Measurements from ENCODE around the gene RRN3. TPM values are rescaled to one million over a fixed set of nuclear protein-coding genes. Genes with fewer than 3 reads are reported as not detected.
"Not testable (repeated sequence)": the region's sequence is repeated elsewhere in the genome, so short reads cannot be mapped to it uniquely, and the experiment has no call there.

RRN3 gene
- total and polyA plus RNA-seq, 8 donors, result 21.7 to 54.9 (median 49.4) TPM

DNA sequence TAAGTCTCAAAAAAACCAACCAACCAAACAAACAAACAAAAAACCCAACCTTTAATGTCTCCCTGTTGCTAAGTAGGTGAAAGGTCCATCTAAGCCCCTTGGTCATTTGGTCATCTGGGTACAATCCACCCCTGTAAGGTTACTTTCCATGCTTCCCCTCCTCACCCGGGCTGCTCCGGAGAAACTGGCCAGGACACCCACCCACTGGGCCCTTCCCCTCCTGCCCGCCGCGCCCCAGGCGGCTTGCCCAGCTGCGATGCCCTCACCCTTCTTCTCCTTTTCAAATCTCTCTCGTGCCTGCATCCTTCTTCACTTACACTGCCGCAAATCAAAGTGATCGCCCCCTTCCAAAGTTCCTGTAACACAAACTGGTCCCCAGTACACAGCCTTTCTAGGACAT, 40.2 kb downstream of the RRN3 start:
- DNase-seq (no peak), ATAC-seq (no peak)
- H3K4me3 ChIP-seq, result no peak overlapping the region
- intact Hi-C loops (cut with DNase I), result no loop called here
- no peaks in the 10 kb centered on the region for H3K27me3 ChIP-seq
- H3K36me3 ChIP-seq, result peaks cover 0 to 5% of the 10 kb centered on the region in 2 donors
- no peak overlapping the region for H3K27ac ChIP-seq
- TF ChIP-seq, protein P1, sequence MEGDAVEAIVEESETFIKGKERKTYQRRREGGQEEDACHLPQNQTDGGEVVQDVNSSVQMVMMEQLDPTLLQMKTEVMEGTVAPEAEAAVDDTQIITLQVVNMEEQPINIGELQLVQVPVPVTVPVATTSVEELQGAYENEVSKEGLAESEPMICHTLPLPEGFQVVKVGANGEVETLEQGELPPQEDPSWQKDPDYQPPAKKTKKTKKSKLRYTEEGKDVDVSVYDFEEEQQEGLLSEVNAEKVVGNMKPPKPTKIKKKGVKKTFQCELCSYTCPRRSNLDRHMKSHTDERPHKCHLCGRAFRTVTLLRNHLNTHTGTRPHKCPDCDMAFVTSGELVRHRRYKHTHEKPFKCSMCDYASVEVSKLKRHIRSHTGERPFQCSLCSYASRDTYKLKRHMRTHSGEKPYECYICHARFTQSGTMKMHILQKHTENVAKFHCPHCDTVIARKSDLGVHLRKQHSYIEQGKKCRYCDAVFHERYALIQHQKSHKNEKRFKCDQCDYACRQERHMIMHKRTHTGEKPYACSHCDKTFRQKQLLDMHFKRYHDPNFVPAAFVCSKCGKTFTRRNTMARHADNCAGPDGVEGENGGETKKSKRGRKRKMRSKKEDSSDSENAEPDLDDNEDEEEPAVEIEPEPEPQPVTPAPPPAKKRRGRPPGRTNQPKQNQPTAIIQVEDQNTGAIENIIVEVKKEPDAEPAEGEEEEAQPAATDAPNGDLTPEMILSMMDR (IDR thresholded peaks at IDR 0.05), result no peak
- H3K4me1 ChIP-seq, result peaks cover 3 to 39% of the 10 kb centered on the region in 2 donors
- no peaks in the 10 kb centered on the region for H3K9me3 ChIP-seq

DNA sequence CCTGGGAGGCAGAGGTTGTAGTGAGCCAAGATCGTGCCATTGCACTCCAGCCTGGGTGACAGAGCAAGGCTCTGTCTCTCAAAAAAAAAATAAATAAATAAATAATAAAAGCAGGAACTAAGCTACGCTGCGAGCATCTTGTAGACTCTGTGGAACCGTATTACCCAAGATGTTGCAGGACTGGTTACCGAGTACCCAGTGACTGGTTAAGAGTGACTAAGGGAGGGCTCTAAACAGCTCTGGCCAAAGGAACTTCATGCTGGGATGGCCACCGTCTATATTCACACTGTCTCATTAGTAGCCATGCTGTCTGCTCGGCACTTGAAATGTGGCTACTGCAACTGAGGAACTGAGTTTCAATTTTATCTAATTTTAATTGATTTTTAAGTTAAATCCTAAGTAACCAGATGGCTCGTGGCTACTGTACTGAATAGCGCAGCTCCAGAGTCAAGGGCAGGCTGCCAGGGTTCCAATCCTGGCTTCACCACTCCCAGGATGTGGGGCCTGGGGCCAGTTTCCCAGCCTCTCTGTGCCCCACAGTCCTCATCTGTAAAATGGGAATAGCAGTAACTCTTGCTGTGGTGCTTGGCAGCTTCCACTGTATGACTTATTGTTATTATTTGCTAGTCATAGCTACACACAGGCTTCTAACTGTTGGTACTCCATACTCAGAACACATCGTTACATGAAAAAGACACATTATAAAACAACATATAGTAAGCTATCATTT, 41.2 kb downstream of the RRN3 start:
- H3K4me3 ChIP-seq, result no peak overlapping the region
- H3K36me3 ChIP-seq, result no peaks in the 10 kb centered on the region
- H3K9me3 ChIP-seq, result no peaks in the 10 kb centered on the region
- no peak overlapping the region for H3K27ac ChIP-seq
- peaks cover 3 to 39% of the 10 kb centered on the region in 2 donors for H3K4me1 ChIP-seq
- no peaks in the 10 kb centered on the region for H3K27me3 ChIP-seq
- ATAC-seq, result no peak
- intact Hi-C loops (cut with DNase I), result no loop called here
- no peak for DNase-seq
- TF ChIP-seq, protein P1 (IDR thresholded peaks at IDR 0.05), result no peak

DNA sequence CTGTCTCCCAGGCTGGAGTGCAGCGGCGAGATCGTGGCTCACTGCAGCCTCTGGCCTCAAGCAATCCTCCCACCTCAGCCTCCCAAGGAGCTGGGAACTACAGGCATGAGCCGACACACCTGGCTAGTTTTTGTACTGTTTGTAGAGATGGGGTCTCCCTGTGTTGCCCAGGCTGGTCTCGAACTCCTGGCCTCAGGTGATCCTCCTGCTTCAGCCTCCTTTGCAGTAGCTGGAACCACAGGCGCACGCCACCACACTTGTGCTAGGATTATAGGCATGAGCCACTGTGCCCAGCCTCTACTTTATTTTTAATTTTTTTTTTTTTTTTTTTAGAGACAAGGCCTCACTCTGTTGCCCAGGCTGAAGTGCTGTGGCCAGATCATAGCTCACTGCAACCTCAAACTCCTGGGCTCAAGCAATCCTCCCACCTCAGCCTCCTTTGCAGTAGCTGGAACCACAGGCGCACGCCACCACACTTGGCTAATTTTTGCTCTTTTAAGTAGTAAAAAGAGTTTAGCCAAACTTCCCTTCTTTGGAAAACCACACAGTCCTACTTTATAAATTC, 42.6 kb downstream of the RRN3 start:
- Histone ChIP-seq H3K36me3 (peaks cover 0 to 9% of the 10 kb centered on the region in 2 donors), H3K4me1 (peaks cover 3 to 36% of the 10 kb centered on the region in 2 donors), H3K27ac (no peak overlapping the region), H3K27me3 (no peaks in the 10 kb centered on the region), H3K4me3 (no peak overlapping the region), H3K9me3 (no peaks in the 10 kb centered on the region)
- TF ChIP-seq, protein P1 (IDR thresholded peaks at IDR 0.05), result no peak
- intact Hi-C loops (cut with DNase I), result no loop called here
- DNase-seq, result no peak
- ATAC-seq, result no peak

DNA sequence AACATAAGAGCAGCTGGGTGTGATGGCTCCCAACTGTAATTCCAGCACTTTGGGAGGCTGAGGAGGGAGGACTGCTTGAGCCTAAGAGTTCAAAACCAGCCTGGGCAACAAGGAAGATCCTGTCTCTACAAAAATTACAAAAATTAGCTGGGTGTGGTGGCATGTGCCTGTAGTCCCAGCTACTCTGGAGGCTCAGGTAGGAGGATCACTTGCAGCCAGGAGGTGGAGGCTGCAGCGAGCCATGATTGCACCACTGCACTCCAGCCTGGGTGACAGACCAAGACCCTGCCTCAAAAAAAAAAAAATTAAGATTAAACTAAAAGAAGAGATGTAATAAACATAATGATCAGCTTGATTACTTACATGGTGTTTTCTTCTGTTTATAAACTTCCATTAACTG, 43.6 kb downstream of the RRN3 start:
- ATAC-seq; DNase-seq; H3K27me3 ChIP-seq; H3K4me3 ChIP-seq; H3K9me3 ChIP-seq; H3K27ac ChIP-seq; intact Hi-C loops (cut with DNase I): not testable (repeated sequence)
- H3K36me3 ChIP-seq, result peaks cover 0 to 18% of the 10 kb centered on the region in 2 donors
- H3K4me1 ChIP-seq, result peaks cover 0 to 31% of the 10 kb centered on the region in 2 donors

DNA sequence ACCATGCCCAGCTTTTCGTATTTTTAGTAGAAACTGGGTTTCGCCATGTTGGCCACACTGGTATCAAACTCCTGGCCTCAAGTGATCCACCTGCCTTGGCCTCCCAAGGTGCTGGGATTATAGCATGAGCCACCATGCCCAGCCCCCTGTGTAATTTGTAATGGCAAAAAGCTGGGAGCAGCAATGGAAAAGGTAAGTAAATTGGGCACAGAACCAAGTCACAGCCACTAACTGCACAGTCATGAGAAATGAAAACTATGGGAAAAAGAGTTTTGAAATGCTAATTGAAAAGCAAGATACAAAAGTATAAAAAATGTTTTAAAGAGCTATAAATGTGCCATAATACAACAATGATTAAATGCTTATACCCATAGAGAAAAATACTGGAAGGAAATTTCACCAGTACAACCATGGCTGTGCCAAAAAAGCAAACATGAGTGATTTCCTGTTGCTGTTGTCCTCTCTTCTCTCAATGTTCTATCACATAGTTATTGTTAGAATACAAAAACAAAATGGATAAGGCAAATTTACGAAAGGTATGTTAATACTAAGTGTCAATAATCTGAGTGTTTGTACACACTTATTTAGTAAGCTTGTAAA, 44.4 kb downstream of the RRN3 start:
- no peaks in the 10 kb centered on the region for H3K27me3 ChIP-seq
- TF ChIP-seq, protein P1 (IDR thresholded peaks at IDR 0.05), result no peak
- no peak for DNase-seq
- peaks cover 0 to 19% of the 10 kb centered on the region in 2 donors for H3K36me3 ChIP-seq
- H3K27ac ChIP-seq, result no peak overlapping the region
- intact Hi-C loops (cut with DNase I), result no loop called here
- no peaks in the 10 kb centered on the region for H3K9me3 ChIP-seq
- peaks cover 0 to 24% of the 10 kb centered on the region in 2 donors for H3K4me1 ChIP-seq
- ATAC-seq, result no peak
- H3K4me3 ChIP-seq, result no peak overlapping the region
